Measurements from ENCODE around the gene CHST15. TPM values are rescaled to one million over a fixed set of nuclear protein-coding genes. Genes with fewer than 3 reads are reported as not detected.

Gene CHST15
- total RNA-seq, 1 donor from 2014 or later = 27.0 TPM

DNA sequence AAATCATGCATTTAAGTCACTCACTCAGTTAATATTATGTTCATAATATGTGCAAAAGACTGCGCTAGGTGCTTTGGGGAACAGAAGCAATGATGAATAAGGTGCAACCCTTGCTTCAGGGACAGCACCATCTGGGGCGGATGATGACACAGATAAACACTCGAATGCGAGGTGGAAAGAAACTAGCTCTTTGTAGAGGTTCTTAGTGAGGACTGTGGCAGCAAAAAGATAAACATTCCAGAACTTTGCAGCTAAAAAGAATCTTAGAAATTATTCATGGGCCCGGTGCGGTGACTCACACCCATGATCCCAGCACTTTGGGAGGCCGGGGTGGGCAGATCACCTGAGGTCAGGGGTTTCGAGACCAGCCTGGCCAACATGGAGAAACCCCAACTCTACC, 29.8 kb upstream of the CHST15 start:
- H3K4me3 ChIP-seq = no peak overlapping the region
- intact Hi-C loops (cut with DNase I) = no loop called here
- no peaks in the 10 kb centered on the region for H3K27me3 ChIP-seq
- H3K4me1 ChIP-seq = no peaks in the 10 kb centered on the region
- no peak for DNase-seq (ENCODE audit: extremely low spot score in 2 of 2)
- no peak overlapping the region for H3K27ac ChIP-seq
- no peak for TF ChIP-seq POLR2A (IDR thresholded peaks at IDR 0.05)
- TF ChIP-seq, protein P1, sequence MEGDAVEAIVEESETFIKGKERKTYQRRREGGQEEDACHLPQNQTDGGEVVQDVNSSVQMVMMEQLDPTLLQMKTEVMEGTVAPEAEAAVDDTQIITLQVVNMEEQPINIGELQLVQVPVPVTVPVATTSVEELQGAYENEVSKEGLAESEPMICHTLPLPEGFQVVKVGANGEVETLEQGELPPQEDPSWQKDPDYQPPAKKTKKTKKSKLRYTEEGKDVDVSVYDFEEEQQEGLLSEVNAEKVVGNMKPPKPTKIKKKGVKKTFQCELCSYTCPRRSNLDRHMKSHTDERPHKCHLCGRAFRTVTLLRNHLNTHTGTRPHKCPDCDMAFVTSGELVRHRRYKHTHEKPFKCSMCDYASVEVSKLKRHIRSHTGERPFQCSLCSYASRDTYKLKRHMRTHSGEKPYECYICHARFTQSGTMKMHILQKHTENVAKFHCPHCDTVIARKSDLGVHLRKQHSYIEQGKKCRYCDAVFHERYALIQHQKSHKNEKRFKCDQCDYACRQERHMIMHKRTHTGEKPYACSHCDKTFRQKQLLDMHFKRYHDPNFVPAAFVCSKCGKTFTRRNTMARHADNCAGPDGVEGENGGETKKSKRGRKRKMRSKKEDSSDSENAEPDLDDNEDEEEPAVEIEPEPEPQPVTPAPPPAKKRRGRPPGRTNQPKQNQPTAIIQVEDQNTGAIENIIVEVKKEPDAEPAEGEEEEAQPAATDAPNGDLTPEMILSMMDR (IDR thresholded peaks at IDR 0.05) = no peak
- TF ChIP-seq POLR2AphosphoS5 (IDR thresholded peaks at IDR 0.05; ENCODE audit: insufficient read depth in 1 of 2, low read depth in 1 of 2) = no peak
- H3K9me3 ChIP-seq = no peaks in the 10 kb centered on the region
- H3K36me3 ChIP-seq = no peaks in the 10 kb centered on the region

DNA sequence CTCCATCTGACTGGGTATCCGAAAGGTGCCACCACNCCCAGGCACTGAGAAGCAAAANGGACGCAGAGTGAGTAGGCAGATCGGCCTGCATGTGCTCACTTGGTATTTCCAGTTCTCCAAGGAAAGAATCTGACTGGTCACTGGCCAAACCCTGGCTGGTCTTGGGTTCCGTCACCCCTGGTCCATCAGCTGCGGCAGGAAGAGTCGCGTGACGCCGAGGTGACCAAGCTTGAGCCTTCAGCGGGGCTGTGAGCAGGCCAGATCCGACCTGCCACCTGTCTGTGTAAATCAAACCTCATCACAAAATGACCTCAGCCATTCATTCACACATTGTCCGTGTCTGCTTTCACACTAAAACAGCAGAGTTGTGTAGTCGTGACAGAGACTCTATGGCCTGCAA, 28.8 kb upstream of the CHST15 start:
- no peaks in the 10 kb centered on the region for H3K36me3 ChIP-seq
- no peak overlapping the region for H3K4me3 ChIP-seq
- no peaks in the 10 kb centered on the region for H3K4me1 ChIP-seq
- H3K27me3 ChIP-seq = no peaks in the 10 kb centered on the region
- TF ChIP-seq POLR2A (IDR thresholded peaks at IDR 0.05) = no peak
- TF ChIP-seq, protein P1 (IDR thresholded peaks at IDR 0.05) = no peak
- TF ChIP-seq POLR2AphosphoS5 (IDR thresholded peaks at IDR 0.05; ENCODE audit: insufficient read depth in 1 of 2, low read depth in 1 of 2) = no peak
- no peak overlapping the region for H3K27ac ChIP-seq
- intact Hi-C loops (cut with DNase I) = no loop called here
- no peak for DNase-seq (ENCODE audit: extremely low spot score in 2 of 2)
- no peaks in the 10 kb centered on the region for H3K9me3 ChIP-seq

DNA sequence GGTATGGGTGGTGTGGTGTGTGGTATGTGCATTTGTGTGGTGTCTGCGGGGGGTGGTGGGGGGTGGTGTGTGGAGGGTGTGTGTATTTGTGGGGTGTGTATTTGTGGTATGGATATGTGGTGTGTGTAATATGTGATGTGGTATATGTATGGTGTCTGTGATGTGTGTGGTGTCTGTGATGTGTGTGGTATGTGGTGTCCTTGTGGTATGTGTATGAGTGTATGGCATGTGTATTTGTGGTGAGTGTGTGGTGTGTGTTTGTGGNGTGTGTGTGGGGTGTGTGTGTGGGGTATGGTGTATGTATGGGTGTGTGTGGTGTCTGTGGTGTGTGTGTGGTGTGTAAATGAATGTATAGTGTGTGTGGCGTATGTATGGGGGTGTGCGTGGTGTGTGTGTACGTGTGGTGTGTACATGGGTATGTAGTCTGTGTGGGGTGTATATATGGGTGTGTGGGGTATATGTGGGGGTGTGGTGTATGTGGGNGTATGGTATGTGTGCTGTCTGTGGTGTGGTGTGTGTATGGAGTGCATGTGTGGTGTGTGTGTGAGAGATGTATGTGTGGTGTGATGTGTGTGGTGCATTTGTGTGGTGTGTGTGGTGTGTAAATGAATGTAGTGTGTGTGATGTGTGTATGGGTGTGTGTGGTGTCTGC, 27.1 kb upstream of the CHST15 start:
- DNase-seq (ENCODE audit: extremely low spot score in 2 of 2) = no peak
- TF ChIP-seq POLR2A (IDR thresholded peaks at IDR 0.05) = no peak
- TF ChIP-seq, protein P1 (IDR thresholded peaks at IDR 0.05) = no peak
- TF ChIP-seq POLR2AphosphoS5 (IDR thresholded peaks at IDR 0.05; ENCODE audit: insufficient read depth in 1 of 2, low read depth in 1 of 2) = no peak
- H3K4me1 ChIP-seq = peaks cover 6% of the 10 kb centered on the region
- no peaks in the 10 kb centered on the region for H3K27me3 ChIP-seq
- H3K4me3 ChIP-seq = no peak overlapping the region
- H3K36me3 ChIP-seq = no peaks in the 10 kb centered on the region
- no peaks in the 10 kb centered on the region for H3K9me3 ChIP-seq
- no peak overlapping the region for H3K27ac ChIP-seq
- intact Hi-C loops (cut with DNase I) = no loop called here

DNA sequence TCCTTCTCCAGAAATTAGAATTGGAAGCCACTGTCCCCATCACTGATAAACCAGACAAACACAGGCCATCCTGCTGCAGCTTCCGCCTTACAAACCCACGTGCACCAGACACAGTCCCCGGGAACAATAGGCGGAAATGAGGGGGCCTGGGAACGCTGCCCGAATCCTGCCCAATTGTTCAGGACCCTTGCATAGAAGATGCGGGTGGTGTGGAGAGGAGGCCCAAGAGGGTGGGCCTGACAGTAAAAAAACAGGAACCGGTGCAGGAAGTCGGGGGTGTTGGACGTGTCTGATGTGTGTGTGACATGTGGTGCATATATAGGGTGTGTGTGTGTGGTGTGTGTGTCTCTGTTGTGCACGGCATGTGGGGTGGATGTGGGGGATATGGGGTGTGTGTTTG, 26.5 kb upstream of the CHST15 start:
- no peak for TF ChIP-seq POLR2A (IDR thresholded peaks at IDR 0.05)
- TF ChIP-seq POLR2AphosphoS5 (IDR thresholded peaks at IDR 0.05; ENCODE audit: insufficient read depth in 1 of 2, low read depth in 1 of 2) = no peak
- TF ChIP-seq, protein P1 (IDR thresholded peaks at IDR 0.05) = no peak
- no peaks in the 10 kb centered on the region for H3K27me3 ChIP-seq
- no peaks in the 10 kb centered on the region for H3K9me3 ChIP-seq
- H3K4me3 ChIP-seq = no peak overlapping the region
- H3K36me3 ChIP-seq = no peaks in the 10 kb centered on the region
- DNase-seq (ENCODE audit: extremely low spot score in 2 of 2) = no peak
- peaks cover 6% of the 10 kb centered on the region for H3K4me1 ChIP-seq
- no peak overlapping the region for H3K27ac ChIP-seq
- intact Hi-C loops (cut with DNase I) = no loop called here

DNA sequence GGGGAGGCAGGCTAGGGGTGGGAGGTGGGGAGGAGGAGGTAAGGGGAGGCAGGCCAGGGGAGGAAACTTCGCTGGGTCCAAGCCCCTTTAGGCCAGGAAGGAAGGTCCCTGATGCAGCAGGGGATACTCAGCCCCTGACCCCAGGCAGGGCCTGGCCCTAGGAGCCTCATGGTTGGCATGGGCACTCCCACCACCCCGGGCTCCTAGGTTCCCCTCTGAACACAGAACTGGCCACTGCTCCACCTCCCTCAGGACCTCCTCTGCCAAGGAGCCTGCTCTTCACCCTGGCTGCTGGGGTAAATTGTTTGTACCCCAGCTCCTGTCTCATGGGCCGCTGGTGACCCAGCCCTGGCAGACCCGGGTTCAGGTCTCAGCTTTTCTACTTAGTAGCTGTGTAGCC, 25.8 kb upstream of the CHST15 start:
- no peaks in the 10 kb centered on the region for H3K36me3 ChIP-seq
- no peak for DNase-seq (ENCODE audit: extremely low spot score in 2 of 2)
- intact Hi-C loops (cut with DNase I) = no loop called here
- H3K4me1 ChIP-seq = peaks cover 6% of the 10 kb centered on the region
- H3K27me3 ChIP-seq = no peaks in the 10 kb centered on the region
- TF ChIP-seq POLR2A (IDR thresholded peaks at IDR 0.05) (no peak), POLR2AphosphoS5 (IDR thresholded peaks at IDR 0.05; ENCODE audit: insufficient read depth in 1 of 2, low read depth in 1 of 2) (no peak)
- TF ChIP-seq, protein P1 (IDR thresholded peaks at IDR 0.05) = no peak
- H3K27ac ChIP-seq = no peak overlapping the region
- H3K4me3 ChIP-seq = no peak overlapping the region
- H3K9me3 ChIP-seq = no peaks in the 10 kb centered on the region

All from vagina (tissue), 2 donors.